HEK293 (cell line): ENCODE measurements around the gene DOCK1.

ENCODE experiments used
- CTCF ChIA-PET: fragments of 350-600 bp; formaldehyde crosslinking; extraction: SDS; loops from one replicate; lab custom pipeline; 2021; ENCODE audit warnings: antibody characterized with exemption; lab: Yijun Ruan, JAX
- POLR2A ChIA-PET: fragments of 300-600 bp; formaldehyde crosslinking; extraction: SDS; loops from one replicate; lab custom pipeline; 2020; ENCODE audit warnings: antibody characterized with exemption, inconsistent platforms; lab: Yijun Ruan, JAX
- H3K27ac ChIP-seq: fragments of 200-500 bp; sonication (Bioruptor generic); 2 replicates; pipeline ENCODE4 v1.5.1; 2014; ENCODE audit warnings: low read depth, low read length, control low read depth, inconsistent platforms; ENCODE audit errors: extremely low read depth
- H3K36me3 ChIP-seq, 2 experiments: fragments of 200-500 bp in 1 of 2; sonication (Bioruptor generic) in 1 of 2; 1 replicate in 1 of 2; 2 replicates in 1 of 2; pipeline ENCODE4 v1.5.1; 2014 to 2017; ENCODE audit warnings: inconsistent platforms in 2 of 2, low read length in 2 of 2; ENCODE audit not compliant: control insufficient read depth in 2 of 2, insufficient read depth in 1 of 2
- H3K4me1 ChIP-seq: fragments of 200-500 bp; sonication (Bioruptor generic); 2 replicates; pipeline ENCODE4 v1.5.1; 2014; ENCODE audit warnings: mild to moderate bottlenecking, low read length, inconsistent platforms; ENCODE audit not compliant: control insufficient read depth, insufficient read depth
- H3K4me3 ChIP-seq: 2 replicates; pipeline ENCODE4 v1.5.1; 2011; ENCODE audit warnings: low read depth, mild to moderate bottlenecking, control low read depth, low read length, moderate library complexity
- H3K9me3 ChIP-seq: fragments of 200-500 bp; sonication (Bioruptor generic); 2 replicates; pipeline ENCODE4 v1.5.1; 2014; ENCODE audit warnings: low read depth, low read length, inconsistent platforms; ENCODE audit not compliant: control insufficient read depth, insufficient read depth
- GFI1B ChIP-seq: fragments of 450-650 bp; formaldehyde crosslinking; IDR thresholded peaks from 2 replicates; pipeline ENCODE4 v1.5.1; 2016; ENCODE audit warnings: missing biosample characterization, missing genetic modification characterization
- GLI2 ChIP-seq: fragments of 450-650 bp; formaldehyde crosslinking; IDR thresholded peaks from 2 replicates; pipeline ENCODE4; 2017; ENCODE audit warnings: missing biosample characterization, missing genetic modification characterization, low read depth, borderline replicate concordance
- IKZF3 ChIP-seq: fragments of 450-650 bp; IDR thresholded peaks from 2 replicates; pipeline ENCODE4 v1.5.0; 2018; ENCODE audit warnings: missing biosample characterization, mild to moderate bottlenecking, missing genetic modification characterization, moderate library complexity
- MYNN ChIP-seq: fragments of 450-650 bp; formaldehyde crosslinking; IDR thresholded peaks from 2 replicates; pipeline ENCODE4 v1.5.1; 2016; ENCODE audit warnings: missing biosample characterization, missing genetic modification characterization, borderline replicate concordance
- PRDM1 ChIP-seq: fragments of 450-650 bp; formaldehyde crosslinking; IDR thresholded peaks from 2 replicates; pipeline ENCODE4; 2016; ENCODE audit warnings: missing biosample characterization, missing genetic modification characterization
- SCRT2 ChIP-seq: fragments of 450-650 bp; formaldehyde crosslinking; IDR thresholded peaks from 2 replicates; pipeline ENCODE4 v1.5.1; 2016; ENCODE audit warnings: missing biosample characterization, missing genetic modification characterization
- SP2 ChIP-seq: fragments of 450-650 bp; formaldehyde crosslinking; IDR thresholded peaks from 2 replicates; pipeline ENCODE4 v1.5.1; 2016; ENCODE audit warnings: missing biosample characterization, missing genetic modification characterization
- ZEB2 ChIP-seq: fragments of 450-650 bp; formaldehyde crosslinking; IDR thresholded peaks from 2 replicates; pipeline ENCODE4 v1.5.1; 2016; ENCODE audit warnings: missing biosample characterization, missing genetic modification characterization
- ZNF112 ChIP-seq: fragments of 450-650 bp; formaldehyde crosslinking; IDR thresholded peaks from 2 replicates; pipeline ENCODE4 v1.5.0; 2017; ENCODE audit warnings: missing biosample characterization, missing genetic modification characterization
- ZNF132 ChIP-seq: fragments of 450-650 bp; formaldehyde crosslinking; IDR thresholded peaks from 2 replicates; pipeline ENCODE4 v1.5.1; 2017; ENCODE audit warnings: missing biosample characterization, missing genetic modification characterization, borderline replicate concordance
- ZNF175 ChIP-seq: fragments of 450-650 bp; formaldehyde crosslinking; IDR thresholded peaks from 2 replicates; pipeline ENCODE4 v1.5.1; 2016; ENCODE audit warnings: missing biosample characterization, missing genetic modification characterization
- ZNF416 ChIP-seq: fragments of 450-650 bp; formaldehyde crosslinking; IDR thresholded peaks from 2 replicates; pipeline ENCODE4 v1.5.1; 2016; ENCODE audit warnings: missing biosample characterization, missing genetic modification characterization
- ZNF501 ChIP-seq: fragments of 450-650 bp; formaldehyde crosslinking; IDR thresholded peaks from 2 replicates; pipeline ENCODE4 v1.5.1; 2016; ENCODE audit warnings: missing biosample characterization, missing genetic modification characterization
- ZNF621 ChIP-seq: fragments of 450-650 bp; formaldehyde crosslinking; IDR thresholded peaks from 2 replicates; pipeline ENCODE4 v1.5.1; 2017; ENCODE audit warnings: missing biosample characterization, missing genetic modification characterization
- ZNF677 ChIP-seq: fragments of 450-650 bp; IDR thresholded peaks from 2 replicates; pipeline ENCODE4 v1.5.0; 2018; ENCODE audit warnings: missing biosample characterization, mild to moderate bottlenecking, missing genetic modification characterization, moderate library complexity
- ZNF701 ChIP-seq: fragments of 450-650 bp; formaldehyde crosslinking; IDR thresholded peaks from 2 replicates; pipeline ENCODE4 v1.5.1; 2016; ENCODE audit warnings: missing biosample characterization, missing genetic modification characterization
- ZNF777 ChIP-seq: fragments of 450-650 bp; formaldehyde crosslinking; IDR thresholded peaks from 2 replicates; pipeline ENCODE4 v1.5.1; 2017; ENCODE audit warnings: missing biosample characterization, missing genetic modification characterization, borderline replicate concordance
- ZNF830 ChIP-seq: fragments of 450-650 bp; IDR thresholded peaks from 2 replicates; pipeline ENCODE4 v1.5.0; 2018; ENCODE audit warnings: missing biosample characterization, missing genetic modification characterization, low read depth, mild to moderate bottlenecking, moderate library complexity
- TF ChIP-seq, protein P1 (sequence below): fragments of 450-650 bp; formaldehyde crosslinking; IDR thresholded peaks from 2 replicates; pipeline ENCODE4 v1.5.1; 2016; ENCODE audit warnings: missing biosample characterization, missing genetic modification characterization
- TF ChIP-seq, protein P2 (sequence below): fragments of 450-650 bp; formaldehyde crosslinking; IDR thresholded peaks from 2 replicates; pipeline ENCODE4 v1.5.1; 2016; ENCODE audit warnings: missing biosample characterization, missing genetic modification characterization
- TF ChIP-seq, protein P3 (sequence below): fragments of 450-650 bp; formaldehyde crosslinking; IDR thresholded peaks from 2 replicates; pipeline ENCODE4 v1.5.1; 2016; ENCODE audit warnings: missing biosample characterization, missing genetic modification characterization, low read depth
- TF ChIP-seq, protein P4 (sequence below): fragments of 450-650 bp; formaldehyde crosslinking; IDR thresholded peaks from 2 replicates; pipeline ENCODE4 v1.5.1; 2016; ENCODE audit warnings: missing biosample characterization, missing genetic modification characterization

DOCK1 gene

DNA sequence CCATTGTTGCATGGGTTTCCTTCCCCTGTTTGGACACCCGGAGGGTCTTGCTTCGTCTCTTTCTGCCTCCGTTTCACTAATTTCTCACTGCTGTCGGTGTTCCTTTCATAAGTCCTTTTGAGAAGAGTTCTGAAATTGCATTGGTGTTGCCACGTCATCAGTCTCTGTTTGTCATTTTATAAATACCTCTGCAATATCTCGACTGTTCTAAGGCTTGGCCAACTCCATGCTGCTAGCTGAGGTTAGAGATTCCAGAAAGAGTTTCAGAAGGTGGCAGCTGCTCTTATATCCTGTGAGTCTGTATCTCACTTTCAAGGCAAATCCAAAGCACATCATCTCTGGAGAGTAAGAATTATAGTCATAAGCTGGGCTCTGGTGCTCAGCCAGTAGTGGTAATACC lies 439.1 kb downstream of the DOCK1 start (continued):
- TF ChIP-seq GFI1B (tag by site-specific recombination) (no peak), ZNF830 (tag by site-specific recombination) (no peak), ZNF501 (tag by site-specific recombination) (no peak)
- TF ChIP-seq, all 188 proteins: peak for 0

DNA sequence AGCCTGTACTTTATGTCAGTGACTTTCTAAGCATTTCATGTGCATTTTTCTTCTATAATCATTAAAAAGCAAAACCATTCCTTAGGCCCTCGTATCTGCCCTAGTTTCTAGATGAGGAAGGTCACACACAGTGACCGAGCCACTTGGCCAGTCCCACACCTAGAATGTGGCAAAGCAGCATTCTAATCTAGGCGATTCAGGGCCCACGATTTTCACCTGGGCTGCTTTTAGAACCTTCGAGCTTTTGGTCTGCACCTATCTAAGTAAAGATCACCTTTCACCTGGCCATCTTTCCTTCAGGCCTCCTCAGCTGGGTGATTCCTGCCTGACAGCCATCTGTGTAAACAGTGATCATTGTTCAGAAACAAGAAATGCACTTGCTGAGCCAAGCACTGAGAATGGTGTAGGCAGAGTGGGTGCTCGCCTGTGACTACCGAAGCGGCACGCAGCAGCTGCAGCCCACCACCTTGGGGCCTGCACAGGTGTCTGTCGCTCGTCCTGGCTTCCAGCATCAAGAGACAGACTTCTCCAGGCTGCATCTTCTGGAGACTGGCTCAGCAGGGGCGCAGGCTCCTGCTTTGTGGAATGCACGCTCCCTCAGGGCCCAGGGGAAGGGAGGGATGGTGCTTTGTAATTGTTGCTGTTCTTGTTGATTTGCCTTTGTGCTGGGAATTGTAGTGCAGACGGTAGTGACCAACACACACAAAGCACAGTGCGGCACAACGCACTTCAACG lies 440.2 kb downstream of the DOCK1 start:
- Histone ChIP-seq H3K4me1 (no peaks in the 10 kb centered on the region), H3K27ac (no peak overlapping the region), H3K36me3 (peaks cover 0 to 11% of the 10 kb centered on the region in 2 experiments; a peak in 1 of 3 replicates), H3K9me3 (no peaks in the 10 kb centered on the region), H3K4me3 (no peak overlapping the region)
- ChIA-PET POLR2A (no interaction called here), CTCF (no interaction called here)
- TF ChIP-seq ZNF416 (tag by site-specific recombination) (no peak), ZNF175 (tag by site-specific recombination) (no peak), ZNF701 (tag by site-specific recombination) (no peak), ZNF621 (no peak), ZNF777 (tag by site-specific recombination) (no peak), IKZF3 (tag by site-specific recombination) (no peak), ZNF112 (tag by site-specific recombination) (no peak), GLI2 (no peak), PRDM1 (no peak), ZEB2 (tag by site-specific recombination) (no peak), SCRT2 (tag by site-specific recombination) (no peak), ZNF132 (no peak), MYNN (tag by site-specific recombination) (no peak), SP2 (no peak), ZNF677 (no peak)
- TF ChIP-seq, protein P1, sequence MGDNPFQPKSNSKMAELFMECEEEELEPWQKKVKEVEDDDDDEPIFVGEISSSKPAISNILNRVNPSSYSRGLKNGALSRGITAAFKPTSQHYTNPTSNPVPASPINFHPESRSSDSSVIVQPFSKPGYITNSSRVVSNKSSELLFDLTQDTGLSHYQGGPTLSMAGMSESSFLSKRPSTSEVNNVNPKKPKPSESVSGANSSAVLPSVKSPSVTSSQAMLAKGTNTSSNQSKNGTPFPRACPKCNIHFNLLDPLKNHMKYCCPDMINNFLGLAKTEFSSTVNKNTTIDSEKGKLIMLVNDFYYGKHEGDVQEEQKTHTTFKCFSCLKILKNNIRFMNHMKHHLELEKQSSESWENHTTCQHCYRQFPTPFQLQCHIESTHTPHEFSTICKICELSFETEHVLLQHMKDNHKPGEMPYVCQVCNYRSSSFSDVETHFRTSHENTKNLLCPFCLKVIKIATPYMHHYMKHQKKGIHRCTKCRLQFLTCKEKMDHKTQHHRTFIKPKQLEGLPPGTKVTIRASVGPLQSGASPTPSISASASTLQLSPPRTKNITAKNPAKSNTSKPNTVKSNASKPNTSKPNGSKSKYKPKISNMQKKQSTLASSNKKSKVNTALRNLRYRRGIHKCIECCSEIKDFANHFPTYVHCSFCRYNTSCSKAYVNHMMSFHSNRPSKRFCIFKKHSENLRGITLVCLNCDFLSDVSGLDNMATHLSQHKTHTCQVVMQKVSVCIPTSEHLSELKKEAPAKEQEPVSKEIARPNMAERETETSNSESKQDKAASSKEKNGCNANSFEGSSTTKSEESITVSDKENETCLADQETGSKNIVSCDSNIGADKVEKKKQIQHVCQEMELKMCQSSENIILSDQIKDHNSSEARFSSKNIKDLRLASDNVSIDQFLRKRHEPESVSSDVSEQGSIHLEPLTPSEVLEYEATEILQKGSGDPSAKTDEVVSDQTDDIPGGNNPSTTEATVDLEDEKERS (tag by site-specific recombination) = no peak
- TF ChIP-seq, protein P2, sequence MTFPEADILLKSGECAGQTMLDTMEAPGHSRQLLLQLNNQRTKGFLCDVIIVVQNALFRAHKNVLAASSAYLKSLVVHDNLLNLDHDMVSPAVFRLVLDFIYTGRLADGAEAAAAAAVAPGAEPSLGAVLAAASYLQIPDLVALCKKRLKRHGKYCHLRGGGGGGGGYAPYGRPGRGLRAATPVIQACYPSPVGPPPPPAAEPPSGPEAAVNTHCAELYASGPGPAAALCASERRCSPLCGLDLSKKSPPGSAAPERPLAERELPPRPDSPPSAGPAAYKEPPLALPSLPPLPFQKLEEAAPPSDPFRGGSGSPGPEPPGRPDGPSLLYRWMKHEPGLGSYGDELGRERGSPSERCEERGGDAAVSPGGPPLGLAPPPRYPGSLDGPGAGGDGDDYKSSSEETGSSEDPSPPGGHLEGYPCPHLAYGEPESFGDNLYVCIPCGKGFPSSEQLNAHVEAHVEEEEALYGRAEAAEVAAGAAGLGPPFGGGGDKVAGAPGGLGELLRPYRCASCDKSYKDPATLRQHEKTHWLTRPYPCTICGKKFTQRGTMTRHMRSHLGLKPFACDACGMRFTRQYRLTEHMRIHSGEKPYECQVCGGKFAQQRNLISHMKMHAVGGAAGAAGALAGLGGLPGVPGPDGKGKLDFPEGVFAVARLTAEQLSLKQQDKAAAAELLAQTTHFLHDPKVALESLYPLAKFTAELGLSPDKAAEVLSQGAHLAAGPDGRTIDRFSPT (tag by site-specific recombination) = no peak
- TF ChIP-seq, protein P3, sequence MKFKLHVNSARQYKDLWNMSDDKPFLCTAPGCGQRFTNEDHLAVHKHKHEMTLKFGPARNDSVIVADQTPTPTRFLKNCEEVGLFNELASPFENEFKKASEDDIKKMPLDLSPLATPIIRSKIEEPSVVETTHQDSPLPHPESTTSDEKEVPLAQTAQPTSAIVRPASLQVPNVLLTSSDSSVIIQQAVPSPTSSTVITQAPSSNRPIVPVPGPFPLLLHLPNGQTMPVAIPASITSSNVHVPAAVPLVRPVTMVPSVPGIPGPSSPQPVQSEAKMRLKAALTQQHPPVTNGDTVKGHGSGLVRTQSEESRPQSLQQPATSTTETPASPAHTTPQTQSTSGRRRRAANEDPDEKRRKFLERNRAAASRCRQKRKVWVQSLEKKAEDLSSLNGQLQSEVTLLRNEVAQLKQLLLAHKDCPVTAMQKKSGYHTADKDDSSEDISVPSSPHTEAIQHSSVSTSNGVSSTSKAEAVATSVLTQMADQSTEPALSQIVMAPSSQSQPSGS (tag by site-specific recombination) = no peak
- TF ChIP-seq, protein P4, sequence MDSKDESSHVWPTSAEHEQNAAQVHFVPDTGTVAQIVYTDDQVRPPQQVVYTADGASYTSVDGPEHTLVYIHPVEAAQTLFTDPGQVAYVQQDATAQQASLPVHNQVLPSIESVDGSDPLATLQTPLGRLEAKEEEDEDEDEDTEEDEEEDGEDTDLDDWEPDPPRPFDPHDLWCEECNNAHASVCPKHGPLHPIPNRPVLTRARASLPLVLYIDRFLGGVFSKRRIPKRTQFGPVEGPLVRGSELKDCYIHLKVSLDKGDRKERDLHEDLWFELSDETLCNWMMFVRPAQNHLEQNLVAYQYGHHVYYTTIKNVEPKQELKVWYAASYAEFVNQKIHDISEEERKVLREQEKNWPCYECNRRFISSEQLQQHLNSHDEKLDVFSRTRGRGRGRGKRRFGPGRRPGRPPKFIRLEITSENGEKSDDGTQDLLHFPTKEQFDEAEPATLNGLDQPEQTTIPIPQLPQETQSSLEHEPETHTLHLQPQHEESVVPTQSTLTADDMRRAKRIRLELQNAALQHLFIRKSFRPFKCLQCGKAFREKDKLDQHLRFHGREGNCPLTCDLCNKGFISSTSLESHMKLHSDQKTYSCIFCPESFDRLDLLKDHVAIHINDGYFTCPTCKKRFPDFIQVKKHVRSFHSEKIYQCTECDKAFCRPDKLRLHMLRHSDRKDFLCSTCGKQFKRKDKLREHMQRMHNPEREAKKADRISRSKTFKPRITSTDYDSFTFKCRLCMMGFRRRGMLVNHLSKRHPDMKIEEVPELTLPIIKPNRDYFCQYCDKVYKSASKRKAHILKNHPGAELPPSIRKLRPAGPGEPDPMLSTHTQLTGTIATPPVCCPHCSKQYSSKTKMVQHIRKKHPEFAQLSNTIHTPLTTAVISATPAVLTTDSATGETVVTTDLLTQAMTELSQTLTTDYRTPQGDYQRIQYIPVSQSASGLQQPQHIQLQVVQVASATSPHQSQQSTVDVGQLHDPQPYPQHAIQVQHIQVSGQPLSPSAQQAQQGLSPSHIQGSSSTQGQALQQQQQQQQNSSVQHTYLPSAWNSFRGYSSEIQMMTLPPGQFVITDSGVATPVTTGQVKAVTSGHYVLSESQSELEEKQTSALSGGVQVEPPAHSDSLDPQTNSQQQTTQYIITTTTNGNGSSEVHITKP (tag by site-specific recombination) = no peak
